Measurements from ENCODE around the gene ADTRP. TPM values are rescaled to one million over a fixed set of nuclear protein-coding genes. Genes with fewer than 3 reads are reported as not detected.

ADTRP gene
- total RNA-seq, 3 donors from 2014 or later, result 0.48 to 2.9 (median 2.6) TPM

GRCh38 chr6:11785774-11786579 is 7.4 kb upstream of the ADTRP start:
- intact Hi-C loops (cut with DNase I; ENCODE audit: low total_unique reads), result no loop called here
- H3K36me3 ChIP-seq, result no peaks in the 10 kb centered on the region
- H3K9me3 ChIP-seq, result no peaks in the 10 kb centered on the region
- H3K27ac ChIP-seq, result no peak overlapping the region
- TF ChIP-seq POLR2AphosphoS5 (IDR thresholded peaks at IDR 0.05) (no peak), POLR2A (IDR thresholded peaks at IDR 0.05) (no peak), CTCF (IDR thresholded peaks at IDR 0.05) (no peak)
- H3K27me3 ChIP-seq, result no peaks in the 10 kb centered on the region
- no peaks in the 10 kb centered on the region for H3K4me1 ChIP-seq
- H3K4me3 ChIP-seq, result no peak overlapping the region
- no peak for DNase-seq (ENCODE audit: low spot score in 2 of 2)

- no peak for DNase-seq (ENCODE audit: low spot score in 2 of 2)
- no peaks in the 10 kb centered on the region for H3K36me3 ChIP-seq
- H3K4me1 ChIP-seq, result no peaks in the 10 kb centered on the region
- H3K27me3 ChIP-seq, result no peaks in the 10 kb centered on the region
- no peak overlapping the region for H3K4me3 ChIP-seq
- intact Hi-C loops (cut with DNase I; ENCODE audit: low total_unique reads), result no loop called here
- H3K27ac ChIP-seq, result no peak overlapping the region
- TF ChIP-seq POLR2AphosphoS5 (IDR thresholded peaks at IDR 0.05), result no peak
- no peak for TF ChIP-seq CTCF (IDR thresholded peaks at IDR 0.05)
- TF ChIP-seq POLR2A (IDR thresholded peaks at IDR 0.05), result no peak
- H3K9me3 ChIP-seq, result no peaks in the 10 kb centered on the region
Measured at GRCh38 chr6:11785415-11785773, 6.8 kb upstream of the ADTRP start.

GRCh38 chr6:11784341-11784740 is 5.7 kb upstream of the ADTRP start:
- Histone ChIP-seq H3K36me3 (no peaks in the 10 kb centered on the region), H3K4me1 (no peaks in the 10 kb centered on the region), H3K4me3 (no peak overlapping the region), H3K27ac (no peak overlapping the region), H3K27me3 (no peaks in the 10 kb centered on the region), H3K9me3 (no peaks in the 10 kb centered on the region)
- TF ChIP-seq POLR2AphosphoS5 (IDR thresholded peaks at IDR 0.05) (no peak), CTCF (IDR thresholded peaks at IDR 0.05) (no peak), POLR2A (IDR thresholded peaks at IDR 0.05) (no peak)
- DNase-seq (ENCODE audit: low spot score in 2 of 2), result no peak
- intact Hi-C loops (cut with DNase I; ENCODE audit: low total_unique reads), result no loop called here

- Histone ChIP-seq H3K27me3 (no peaks in the 10 kb centered on the region), H3K4me1 (no peaks in the 10 kb centered on the region), H3K9me3 (no peaks in the 10 kb centered on the region), H3K4me3 (no peak overlapping the region), H3K36me3 (no peaks in the 10 kb centered on the region), H3K27ac (no peak overlapping the region)
- TF ChIP-seq POLR2AphosphoS5 (IDR thresholded peaks at IDR 0.05), result no peak
- TF ChIP-seq POLR2A (IDR thresholded peaks at IDR 0.05), result no peak
- no peak for TF ChIP-seq CTCF (IDR thresholded peaks at IDR 0.05)
- intact Hi-C loops (cut with DNase I; ENCODE audit: low total_unique reads), result no loop called here
- no peak for DNase-seq (ENCODE audit: low spot score in 2 of 2)
Measured at GRCh38 chr6:11783524-11784064, 5.0 kb upstream of the ADTRP start.

- intact Hi-C loops (cut with DNase I; ENCODE audit: low total_unique reads), result no loop called here
- Histone ChIP-seq H3K4me1 (no peaks in the 10 kb centered on the region), H3K27ac (no peak overlapping the region), H3K9me3 (no peaks in the 10 kb centered on the region), H3K27me3 (no peaks in the 10 kb centered on the region), H3K36me3 (no peaks in the 10 kb centered on the region), H3K4me3 (no peak overlapping the region)
- TF ChIP-seq POLR2AphosphoS5 (IDR thresholded peaks at IDR 0.05) (no peak), POLR2A (IDR thresholded peaks at IDR 0.05) (no peak), CTCF (IDR thresholded peaks at IDR 0.05) (no peak)
- no peak for DNase-seq (ENCODE audit: low spot score in 2 of 2)
Measured at GRCh38 chr6:11782524-11782923, 3.9 kb upstream of the ADTRP start.
